ENCODE data around the gene BASP1.

Gene BASP1

GRCh38 chr5:17216974-17217492 is 398 bp upstream of the BASP1 start (continued):
- TF ChIP-seq ZSCAN5A (tag by site-specific recombination; IDR thresholded peaks at IDR 0.05) (0 out of 2 replicates have a peak, but pooled peaks have one; percentile 4), ZNF544 (tag by site-specific recombination; IDR thresholded peaks at IDR 0.05) (no peak), SCRT2 (tag by site-specific recombination; IDR thresholded peaks at IDR 0.05) (no peak), KLF7 (tag by site-specific recombination; IDR thresholded peaks at IDR 0.05; ENCODE audit: borderline replicate concordance) (peak; percentile 90), YY2 (tag by site-specific recombination; IDR thresholded peaks at IDR 0.05) (no peak), HOXA7 (CRISPR knock-in tag; IDR thresholded peaks at IDR 0.05; ENCODE audit: borderline replicate concordance) (no peak), ZSCAN23 (tag by site-specific recombination; IDR thresholded peaks at IDR 0.05) (peak; percentile 72; the same call in 1 of the 2 replicates), ZNF341 (tag by site-specific recombination; IDR thresholded peaks at IDR 0.05; ENCODE audit: low read depth) (0 out of 2 replicates have a peak, but pooled peaks have one; percentile 19), ZNF16 (tag by site-specific recombination; IDR thresholded peaks at IDR 0.05; ENCODE audit: low read depth) (peak; percentile 27; the same call in 1 of the 2 replicates), ZNF24 (tag by site-specific recombination; IDR thresholded peaks at IDR 0.05) (no peak), PRDM1 (tag by site-specific recombination; IDR thresholded peaks at IDR 0.05) (peak; percentile 98), ATF2 (tag by site-specific recombination; IDR thresholded peaks at IDR 0.05; ENCODE audit: low read depth) (no peak), ZNF23 (tag by site-specific recombination; IDR thresholded peaks at IDR 0.05; ENCODE audit: borderline replicate concordance) (no peak), ZNF596 (tag by site-specific recombination; IDR thresholded peaks at IDR 0.05) (peak; percentile 99), REST (tag by site-specific recombination; IDR thresholded peaks at IDR 0.05) (no peak), ZNF423 (tag by site-specific recombination; IDR thresholded peaks at IDR 0.05) (0 out of 2 replicates have a peak, but pooled peaks have one; percentile 59), ZXDB (tag by site-specific recombination; IDR thresholded peaks at IDR 0.05) (peak; percentile 47), ZNF555 (tag by site-specific recombination; conservative IDR thresholded peaks at IDR 0.05) (no peak), ZNF146 (tag by site-specific recombination; IDR thresholded peaks at IDR 0.05) (peak; percentile 7; the same call in 1 of the 2 replicates), ZNF521 (tag by site-specific recombination; IDR thresholded peaks at IDR 0.05) (no peak), ZNF488 (tag by site-specific recombination; IDR thresholded peaks at IDR 0.05) (0 out of 2 replicates have a peak, but pooled peaks have one; percentile 50), ZNF654 (tag by site-specific recombination; IDR thresholded peaks at IDR 0.05; ENCODE audit: low read depth) (peak; percentile 9; the same call in 1 of the 2 replicates), ZNF658 (tag by site-specific recombination; IDR thresholded peaks at IDR 0.05) (no peak), WT1 (tag by site-specific recombination; IDR thresholded peaks at IDR 0.05) (peak; percentile 14; the same call in 1 of the 2 replicates), ZNF223 (tag by site-specific recombination; IDR thresholded peaks at IDR 0.05) (peak; percentile 78), ZBTB20 (tag by site-specific recombination; IDR thresholded peaks at IDR 0.05) (peak; percentile 74), ZNF114 (tag by site-specific recombination; IDR thresholded peaks at IDR 0.05) (no peak)
- TF ChIP-seq, protein P1, sequence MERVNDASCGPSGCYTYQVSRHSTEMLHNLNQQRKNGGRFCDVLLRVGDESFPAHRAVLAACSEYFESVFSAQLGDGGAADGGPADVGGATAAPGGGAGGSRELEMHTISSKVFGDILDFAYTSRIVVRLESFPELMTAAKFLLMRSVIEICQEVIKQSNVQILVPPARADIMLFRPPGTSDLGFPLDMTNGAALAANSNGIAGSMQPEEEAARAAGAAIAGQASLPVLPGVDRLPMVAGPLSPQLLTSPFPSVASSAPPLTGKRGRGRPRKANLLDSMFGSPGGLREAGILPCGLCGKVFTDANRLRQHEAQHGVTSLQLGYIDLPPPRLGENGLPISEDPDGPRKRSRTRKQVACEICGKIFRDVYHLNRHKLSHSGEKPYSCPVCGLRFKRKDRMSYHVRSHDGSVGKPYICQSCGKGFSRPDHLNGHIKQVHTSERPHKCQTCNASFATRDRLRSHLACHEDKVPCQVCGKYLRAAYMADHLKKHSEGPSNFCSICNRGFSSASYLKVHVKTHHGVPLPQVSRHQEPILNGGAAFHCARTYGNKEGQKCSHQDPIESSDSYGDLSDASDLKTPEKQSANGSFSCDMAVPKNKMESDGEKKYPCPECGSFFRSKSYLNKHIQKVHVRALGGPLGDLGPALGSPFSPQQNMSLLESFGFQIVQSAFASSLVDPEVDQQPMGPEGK (tag by site-specific recombination; IDR thresholded peaks at IDR 0.05), result peak; percentile 91
- TF ChIP-seq, protein P2, sequence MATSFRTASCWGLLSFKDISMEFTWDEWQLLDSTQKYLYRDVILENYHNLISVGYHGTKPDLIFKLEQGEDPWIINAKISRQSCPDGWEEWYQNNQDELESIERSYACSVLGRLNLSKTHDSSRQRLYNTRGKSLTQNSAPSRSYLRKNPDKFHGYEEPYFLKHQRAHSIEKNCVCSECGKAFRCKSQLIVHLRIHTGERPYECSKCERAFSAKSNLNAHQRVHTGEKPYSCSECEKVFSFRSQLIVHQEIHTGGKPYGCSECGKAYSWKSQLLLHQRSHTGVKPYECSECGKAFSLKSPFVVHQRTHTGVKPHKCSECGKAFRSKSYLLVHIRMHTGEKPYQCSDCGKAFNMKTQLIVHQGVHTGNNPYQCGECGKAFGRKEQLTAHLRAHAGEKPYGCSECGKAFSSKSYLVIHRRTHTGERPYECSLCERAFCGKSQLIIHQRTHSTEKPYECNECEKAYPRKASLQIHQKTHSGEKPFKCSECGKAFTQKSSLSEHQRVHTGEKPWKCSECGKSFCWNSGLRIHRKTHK (tag by site-specific recombination; IDR thresholded peaks at IDR 0.05), result no peak
- TF ChIP-seq, protein P3, sequence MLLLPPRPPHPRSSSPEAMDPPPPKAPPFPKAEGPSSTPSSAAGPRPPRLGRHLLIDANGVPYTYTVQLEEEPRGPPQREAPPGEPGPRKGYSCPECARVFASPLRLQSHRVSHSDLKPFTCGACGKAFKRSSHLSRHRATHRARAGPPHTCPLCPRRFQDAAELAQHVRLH (tag by site-specific recombination; IDR thresholded peaks at IDR 0.05), result peak; percentile 72; the same call in 1 of the 2 replicates

Measured in HEK293 (cell line).